GM18519 (cell line): Measurements from ENCODE around the gene OTUD6A.
"Not testable (repeated sequence)": the region's sequence is repeated elsewhere in the genome, so short reads cannot be mapped to it uniquely, and the experiment has no call there.

Source experiments
- ATAC-seq: cut with Tn5 transposase; IDR thresholded peaks from one replicate; pipeline ENCODE4 v1.9.1; 2021; ENCODE audit warnings: mild to moderate bottlenecking, moderate library complexity; ENCODE audit not compliant: unreplicated experiment, low FRiP score

Gene OTUD6A

GRCh38 chrX:70044541-70045245 lies 17.6 kb upstream of the OTUD6A start:
- ATAC-seq = no peak

GRCh38 chrX:70046978-70047377 lies 15.3 kb upstream of the OTUD6A start:
- no peak for ATAC-seq

- ATAC-seq = no peak
These were observed 12.9 kb upstream of the OTUD6A start for GRCh38 chrX:70049406-70049805.

- ATAC-seq = no peak
These were observed 12.3 kb upstream of the OTUD6A start, which contains the start of gene AWAT2 for GRCh38 chrX:70049925-70050324. Gene AWAT2 (minus strand): TSS chrX:70049938. CDS start chrX:70049932, 6 bp downstream.

GRCh38 chrX:70052895-70053615 lies 9.2 kb upstream of the OTUD6A start:
- ATAC-seq = no peak

GRCh38 chrX:70054391-70054790 lies 7.9 kb upstream of the OTUD6A start:
- no peak for ATAC-seq

- no peak for ATAC-seq
These were observed 799 bp downstream of the OTUD6A start for GRCh38 chrX:70062961-70063550.

GRCh38 chrX:70066646-70067045 lies 4.4 kb downstream of the OTUD6A start:
- no peak for ATAC-seq

GRCh38 chrX:70079297-70079696 lies 17.0 kb downstream of the OTUD6A start:
- ATAC-seq = no peak

- ATAC-seq = no peak
These were observed 17.6 kb downstream of the OTUD6A start for GRCh38 chrX:70079870-70080269.

- ATAC-seq = no peak
These were observed 20.5 kb downstream of the OTUD6A start for GRCh38 chrX:70082723-70083122.

GRCh38 chrX:70084592-70085240 lies 22.5 kb downstream of the OTUD6A start:
- no peak for ATAC-seq

- no peak for ATAC-seq
These were observed 25.8 kb downstream of the OTUD6A start for GRCh38 chrX:70087857-70088630.

- ATAC-seq = no peak
These were observed 26.5 kb downstream of the OTUD6A start for GRCh38 chrX:70088751-70089150.

GRCh38 chrX:70089604-70090297 lies 27.5 kb downstream of the OTUD6A start:
- no peak for ATAC-seq

GRCh38 chrX:70092247-70092646 lies 30.0 kb downstream of the OTUD6A start:
- no peak for ATAC-seq

GRCh38 chrX:70096052-70096451 lies 33.8 kb downstream of the OTUD6A start:
- no peak for ATAC-seq

- no peak for ATAC-seq
These were observed 43.0 kb downstream of the OTUD6A start for GRCh38 chrX:70105229-70105628.

- not testable (repeated sequence) for ATAC-seq
These were observed 49.3 kb downstream of the OTUD6A start for GRCh38 chrX:70111436-70112026.
